IPS DF 6.9 (cell line): ENCODE results near the gene TMEM88.

ENCODE experiments used
- DNase-seq: peaks from one replicate; pipeline ENCODE4 v3.0.0-alpha.2; 2013; ENCODE audit warnings: low read depth, low spot score
- H3K27ac ChIP-seq: one replicate; pipeline ENCODE4 v1.5.1; 2013; ENCODE audit warnings: low read length, control low read depth
- H3K27me3 ChIP-seq: 2 replicates; pipeline ENCODE4 v1.6.1; 2013; ENCODE audit warnings: mild to moderate bottlenecking, low read length; ENCODE audit not compliant: control insufficient read depth, insufficient read depth
- H3K36me3 ChIP-seq: 2 replicates; pipeline ENCODE4 v1.6.1; 2013; ENCODE audit warnings: low read length; ENCODE audit not compliant: control insufficient read depth, insufficient read depth
- H3K4me1 ChIP-seq: 2 replicates; pipeline ENCODE4 v1.6.1; 2013; ENCODE audit warnings: low read length; ENCODE audit not compliant: control insufficient read depth, insufficient read depth
- H3K4me3 ChIP-seq: 2 replicates; pipeline ENCODE4 v1.5.1; 2013; ENCODE audit warnings: mild to moderate bottlenecking, low read length
- H3K9me3 ChIP-seq: 2 replicates; pipeline ENCODE4 v1.6.1; 2013; ENCODE audit warnings: low read length, inconsistent platforms; ENCODE audit not compliant: control insufficient read depth, insufficient read depth
- WGBS: extraction: QIAGEN DNeasy Blood & Tissue Kit; methylation state at CpG from one replicate; pipeline ENCODE4 v1.1.7; 2013; ENCODE audit warnings: mixed read lengths, missing lambda C conversion rate; ENCODE audit not compliant: insufficient read length, insufficient coverage; 5-methylcytosine and 5-hydroxymethylcytosine counted together

TMEM88 gene

GRCh38 chr17:7886227-7887037, 31.6 kb downstream of the TMEM88 start:
- DNase-seq: no peak
- Histone ChIP-seq H3K9me3 (no peaks in the 10 kb centered on the region), H3K4me1 (peaks cover 4% of the 10 kb centered on the region), H3K4me3 (peak overlapping the region; percentile 56; the same call in 1 of the 2 replicates), H3K36me3 (no peaks in the 10 kb centered on the region), H3K27ac (no peak overlapping the region), H3K27me3 (no peaks in the 10 kb centered on the region; the same call in 1 of the 2 replicates)
- no CpG with 5 or more reads among the region's 30 CpGs for WGBS

- Histone ChIP-seq H3K27me3 (no peaks in the 10 kb centered on the region; the same call in 1 of the 2 replicates), H3K36me3 (no peaks in the 10 kb centered on the region), H3K27ac (no peak overlapping the region), H3K4me1 (peaks cover 4% of the 10 kb centered on the region), H3K4me3 (no peak overlapping the region; the same call in 1 of the 2 replicates), H3K9me3 (no peaks in the 10 kb centered on the region)
- DNase-seq: no peak
- no CpG with 5 or more reads among the region's 8 CpGs for WGBS
Measured at GRCh38 chr17:7887038-7887481, 32.2 kb downstream of the TMEM88 start.

- no peaks in the 10 kb centered on the region for H3K9me3 ChIP-seq
- WGBS: no CpG with 5 or more reads among the region's 35 CpGs
- H3K27ac ChIP-seq: no peak overlapping the region
- no peaks in the 10 kb centered on the region; the same call in 1 of the 2 replicates for H3K27me3 ChIP-seq
- peak overlapping the region; percentile 29; the same call in 1 of the 2 replicates for H3K4me3 ChIP-seq
- no peaks in the 10 kb centered on the region for H3K36me3 ChIP-seq
- peaks cover 4% of the 10 kb centered on the region for H3K4me1 ChIP-seq
- no peak for DNase-seq
Measured at GRCh38 chr17:7887482-7888183, 32.8 kb downstream of the TMEM88 start.

- Histone ChIP-seq H3K36me3 (no peaks in the 10 kb centered on the region), H3K27ac (no peak within 1 kb of the TSS), H3K27me3 (no peaks in the 10 kb centered on the region; the same call in 1 of the 2 replicates), H3K4me1 (peaks cover 4% of the 10 kb centered on the region), H3K4me3 (peak within 1 kb of the TSS; percentile 29; the same call in 1 of the 2 replicates), H3K9me3 (no peaks in the 10 kb centered on the region)
- no CpG with 5 or more reads among the region's 18 CpGs for WGBS
- DNase-seq: no peak
Measured at GRCh38 chr17:7888184-7888920, 33.5 kb downstream of the TMEM88 start, which contains the start of gene CHD3. Gene CHD3 (plus strand): TSS chr17:7888789. CDS start chr17:7889001, 212 bp downstream.

- DNase-seq: no peak
- Histone ChIP-seq H3K4me3 (no peak overlapping the region), H3K27ac (no peak overlapping the region), H3K36me3 (no peaks in the 10 kb centered on the region), H3K27me3 (no peaks in the 10 kb centered on the region; the same call in 1 of the 2 replicates), H3K4me1 (peaks cover 4% of the 10 kb centered on the region), H3K9me3 (no peaks in the 10 kb centered on the region)
- WGBS: no CpG with 5 or more reads among the region's 11 CpGs
Measured at GRCh38 chr17:7889166-7889955, 34.5 kb downstream of the TMEM88 start.

GRCh38 chr17:7893187-7893880, 38.5 kb downstream of the TMEM88 start:
- WGBS: no CpG with 5 or more reads among the region's 15 CpGs
- DNase-seq: no peak
- Histone ChIP-seq H3K27me3 (no peaks in the 10 kb centered on the region), H3K4me3 (no peak overlapping the region), H3K4me1 (no peaks in the 10 kb centered on the region; the same call in 1 of the 2 replicates), H3K9me3 (no peaks in the 10 kb centered on the region), H3K27ac (no peak overlapping the region), H3K36me3 (no peaks in the 10 kb centered on the region)

GRCh38 chr17:7894226-7894625, 39.4 kb downstream of the TMEM88 start:
- no peaks in the 10 kb centered on the region for H3K9me3 ChIP-seq
- no peak overlapping the region for H3K27ac ChIP-seq
- H3K4me3 ChIP-seq: no peak overlapping the region
- no peaks in the 10 kb centered on the region for H3K27me3 ChIP-seq
- H3K36me3 ChIP-seq: no peaks in the 10 kb centered on the region
- no peaks in the 10 kb centered on the region for H3K4me1 ChIP-seq
- no CpG with 5 or more reads among the region's 9 CpGs for WGBS
- DNase-seq: no peak

GRCh38 chr17:7894866-7895265, 40.0 kb downstream of the TMEM88 start:
- no peak for DNase-seq
- no peaks in the 10 kb centered on the region for H3K36me3 ChIP-seq
- no peak overlapping the region for H3K27ac ChIP-seq
- H3K4me3 ChIP-seq: no peak overlapping the region
- H3K27me3 ChIP-seq: no peaks in the 10 kb centered on the region
- WGBS: no CpG with 5 or more reads among the region's 8 CpGs
- no peaks in the 10 kb centered on the region for H3K4me1 ChIP-seq
- H3K9me3 ChIP-seq: no peaks in the 10 kb centered on the region

GRCh38 chr17:7897090-7897489, 42.2 kb downstream of the TMEM88 start:
- Histone ChIP-seq H3K27ac (no peak overlapping the region), H3K9me3 (no peaks in the 10 kb centered on the region), H3K4me3 (no peak overlapping the region), H3K27me3 (no peaks in the 10 kb centered on the region), H3K4me1 (no peaks in the 10 kb centered on the region), H3K36me3 (no peaks in the 10 kb centered on the region)
- DNase-seq: no peak
- no CpG with 5 or more reads among the region's 13 CpGs for WGBS
